HL-60 (cell line): Measurements from ENCODE around the gene DOC2B.
"Not testable (repeated sequence)": the region's sequence is repeated elsewhere in the genome, so short reads cannot be mapped to it uniquely, and the experiment has no call there.

Experiments used
- DNase-seq, 2 experiments: peaks; one replicate each; pipeline ENCODE4 v3.0.0-alpha.2; 2010 to 2020; ENCODE audit warnings: low read depth in 1 of 2, low spot score in 1 of 2
- H3K27ac ChIP-seq: fragments of 250-450 bp; sonication (Bioruptor Pico); replicated peaks from 2 replicates; pipeline ENCODE4 v1.5.1; 2020; ENCODE audit warnings: mild to moderate bottlenecking, moderate library complexity
- H3K27me3 ChIP-seq: fragments of 250-450 bp; sonication (Bioruptor Pico); 2 replicates; pipeline ENCODE4 v1.5.1; 2021; ENCODE audit warnings: mild to moderate bottlenecking, moderate library complexity; ENCODE audit not compliant: insufficient read depth, poor library complexity, severe bottlenecking
- H3K4me3 ChIP-seq: replicated peaks from 2 replicates; pipeline ENCODE4 v1.5.1; 2011; ENCODE audit warnings: mild to moderate bottlenecking, control low read depth, low read length; ENCODE audit not compliant: insufficient read depth
- GABPA ChIP-seq: IDR thresholded peaks from 2 replicates; pipeline ENCODE4 v1.6.1; 2012; ENCODE audit warnings: low read depth
- POLR2AphosphoS5 ChIP-seq: IDR thresholded peaks from 2 replicates; pipeline ENCODE4 v1.6.1; 2012; ENCODE audit warnings: low read depth
- SPI1 ChIP-seq: IDR thresholded peaks from 2 replicates; pipeline ENCODE4 v1.6.1; 2012; ENCODE audit warnings: low read depth, mild to moderate bottlenecking, borderline replicate concordance
- TF ChIP-seq, protein P1 (sequence below): IDR thresholded peaks from one replicate; pipeline ENCODE4 v1.5.1; 2011; ENCODE audit warnings: low read length, control low read depth, inconsistent platforms; ENCODE audit not compliant: insufficient read depth
- TF ChIP-seq, protein P2 (sequence below): IDR thresholded peaks from 2 replicates; pipeline ENCODE4 v1.6.1; 2012; ENCODE audit warnings: low read depth; ENCODE audit not compliant: insufficient replicate concordance

The DOC2B gene

DNA sequence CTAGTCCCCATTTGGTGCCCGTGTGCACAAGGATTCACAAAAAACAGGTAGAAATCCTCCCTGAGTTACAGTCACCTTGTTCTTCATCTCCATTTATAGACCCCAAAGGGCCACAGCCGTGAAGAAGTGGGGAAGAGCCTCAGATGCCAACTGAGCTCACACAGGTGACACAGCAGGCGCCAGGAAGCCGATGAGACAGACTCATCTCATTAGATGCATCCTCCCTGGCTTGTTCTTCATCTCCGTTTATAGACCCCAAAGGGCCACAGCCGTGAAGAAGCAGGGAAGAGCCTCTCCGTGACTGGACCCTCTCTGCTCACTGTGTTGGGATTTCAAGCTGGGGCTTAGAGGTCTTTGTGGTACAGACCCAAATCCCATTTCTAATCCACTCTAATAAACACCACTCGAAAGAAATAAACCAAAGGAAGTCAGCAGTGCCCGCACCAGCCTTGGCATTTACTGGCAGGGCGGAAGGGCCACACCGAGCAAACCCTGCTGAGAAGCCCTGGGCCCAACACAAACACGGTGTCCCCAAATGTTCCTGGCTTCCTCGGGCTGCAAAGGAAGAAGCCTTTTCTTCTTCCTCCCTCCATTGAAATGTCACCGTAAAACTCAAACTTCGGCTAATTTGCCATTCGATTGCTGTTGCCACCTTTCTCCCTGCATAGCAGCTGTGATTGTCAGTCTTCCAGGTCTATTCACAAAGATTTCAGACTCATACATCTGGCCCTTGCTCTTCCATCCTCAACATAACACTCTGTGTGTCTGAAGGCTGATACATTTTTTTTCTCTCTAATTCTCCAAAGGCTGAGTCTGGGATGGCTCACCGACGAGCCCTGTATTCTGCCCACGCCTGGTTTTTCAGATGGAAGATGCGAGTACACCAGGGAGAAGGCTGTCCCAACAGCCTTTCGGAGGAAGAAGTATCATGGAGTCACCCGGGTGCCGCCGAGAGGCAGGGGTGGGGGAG is 44.9 kb upstream of the DOC2B start:
- no peak for DNase-seq
- no peak overlapping the region for H3K4me3 ChIP-seq
- TF ChIP-seq, protein P1, sequence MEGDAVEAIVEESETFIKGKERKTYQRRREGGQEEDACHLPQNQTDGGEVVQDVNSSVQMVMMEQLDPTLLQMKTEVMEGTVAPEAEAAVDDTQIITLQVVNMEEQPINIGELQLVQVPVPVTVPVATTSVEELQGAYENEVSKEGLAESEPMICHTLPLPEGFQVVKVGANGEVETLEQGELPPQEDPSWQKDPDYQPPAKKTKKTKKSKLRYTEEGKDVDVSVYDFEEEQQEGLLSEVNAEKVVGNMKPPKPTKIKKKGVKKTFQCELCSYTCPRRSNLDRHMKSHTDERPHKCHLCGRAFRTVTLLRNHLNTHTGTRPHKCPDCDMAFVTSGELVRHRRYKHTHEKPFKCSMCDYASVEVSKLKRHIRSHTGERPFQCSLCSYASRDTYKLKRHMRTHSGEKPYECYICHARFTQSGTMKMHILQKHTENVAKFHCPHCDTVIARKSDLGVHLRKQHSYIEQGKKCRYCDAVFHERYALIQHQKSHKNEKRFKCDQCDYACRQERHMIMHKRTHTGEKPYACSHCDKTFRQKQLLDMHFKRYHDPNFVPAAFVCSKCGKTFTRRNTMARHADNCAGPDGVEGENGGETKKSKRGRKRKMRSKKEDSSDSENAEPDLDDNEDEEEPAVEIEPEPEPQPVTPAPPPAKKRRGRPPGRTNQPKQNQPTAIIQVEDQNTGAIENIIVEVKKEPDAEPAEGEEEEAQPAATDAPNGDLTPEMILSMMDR: no peak
- TF ChIP-seq, protein P2, sequence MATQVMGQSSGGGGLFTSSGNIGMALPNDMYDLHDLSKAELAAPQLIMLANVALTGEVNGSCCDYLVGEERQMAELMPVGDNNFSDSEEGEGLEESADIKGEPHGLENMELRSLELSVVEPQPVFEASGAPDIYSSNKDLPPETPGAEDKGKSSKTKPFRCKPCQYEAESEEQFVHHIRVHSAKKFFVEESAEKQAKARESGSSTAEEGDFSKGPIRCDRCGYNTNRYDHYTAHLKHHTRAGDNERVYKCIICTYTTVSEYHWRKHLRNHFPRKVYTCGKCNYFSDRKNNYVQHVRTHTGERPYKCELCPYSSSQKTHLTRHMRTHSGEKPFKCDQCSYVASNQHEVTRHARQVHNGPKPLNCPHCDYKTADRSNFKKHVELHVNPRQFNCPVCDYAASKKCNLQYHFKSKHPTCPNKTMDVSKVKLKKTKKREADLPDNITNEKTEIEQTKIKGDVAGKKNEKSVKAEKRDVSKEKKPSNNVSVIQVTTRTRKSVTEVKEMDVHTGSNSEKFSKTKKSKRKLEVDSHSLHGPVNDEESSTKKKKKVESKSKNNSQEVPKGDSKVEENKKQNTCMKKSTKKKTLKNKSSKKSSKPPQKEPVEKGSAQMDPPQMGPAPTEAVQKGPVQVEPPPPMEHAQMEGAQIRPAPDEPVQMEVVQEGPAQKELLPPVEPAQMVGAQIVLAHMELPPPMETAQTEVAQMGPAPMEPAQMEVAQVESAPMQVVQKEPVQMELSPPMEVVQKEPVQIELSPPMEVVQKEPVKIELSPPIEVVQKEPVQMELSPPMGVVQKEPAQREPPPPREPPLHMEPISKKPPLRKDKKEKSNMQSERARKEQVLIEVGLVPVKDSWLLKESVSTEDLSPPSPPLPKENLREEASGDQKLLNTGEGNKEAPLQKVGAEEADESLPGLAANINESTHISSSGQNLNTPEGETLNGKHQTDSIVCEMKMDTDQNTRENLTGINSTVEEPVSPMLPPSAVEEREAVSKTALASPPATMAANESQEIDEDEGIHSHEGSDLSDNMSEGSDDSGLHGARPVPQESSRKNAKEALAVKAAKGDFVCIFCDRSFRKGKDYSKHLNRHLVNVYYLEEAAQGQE: no peak
- no peak for TF ChIP-seq POLR2AphosphoS5
- TF ChIP-seq GABPA: no peak
- no peak overlapping the region for H3K27ac ChIP-seq
- no peaks in the 10 kb centered on the region for H3K27me3 ChIP-seq

DNA sequence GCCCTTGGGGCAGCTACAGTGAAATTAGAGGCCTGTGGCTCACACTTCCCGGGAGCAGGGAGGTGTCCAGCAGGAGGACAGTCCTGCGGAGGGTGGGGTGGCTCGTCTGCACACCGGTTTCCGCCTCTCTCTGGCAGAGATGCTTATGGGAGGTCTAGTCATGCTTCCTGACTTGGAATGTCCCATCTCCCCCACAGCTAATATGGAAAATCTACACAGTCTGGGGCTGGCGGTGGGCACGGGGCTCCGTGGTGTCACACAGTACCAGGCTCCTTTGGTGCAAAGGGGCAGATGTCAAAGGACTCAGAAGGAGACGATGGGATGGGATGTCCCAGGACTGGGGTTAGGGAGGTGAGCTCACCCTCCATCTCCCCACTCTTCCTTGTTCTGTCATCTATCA is 44.1 kb upstream of the DOC2B start:
- H3K4me3 ChIP-seq: no peak overlapping the region
- H3K27me3 ChIP-seq: no peaks in the 10 kb centered on the region
- H3K27ac ChIP-seq: no peak overlapping the region
- TF ChIP-seq, protein P2: no peak
- TF ChIP-seq SPI1 (no peak), POLR2AphosphoS5 (no peak)
- DNase-seq: no peak

DNA sequence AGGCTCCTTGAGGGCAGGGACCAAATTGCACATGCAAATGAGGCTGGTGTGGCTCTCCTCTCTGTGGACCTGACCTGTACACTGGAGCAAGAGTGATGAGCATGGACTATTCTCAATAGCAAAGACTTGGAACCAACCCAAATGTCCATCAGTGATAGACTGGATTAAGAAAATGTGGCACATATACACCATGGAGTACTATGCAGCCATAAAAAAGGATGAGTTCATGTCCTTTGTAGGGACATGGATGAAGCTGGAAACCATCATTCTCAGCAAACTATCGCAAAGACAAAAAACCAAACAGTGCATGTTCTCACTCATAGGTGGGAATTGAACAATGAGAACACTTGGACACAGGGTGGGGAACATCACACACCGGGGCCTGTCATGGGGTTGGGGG is 43.1 kb upstream of the DOC2B start:
- H3K27me3 ChIP-seq, H3K27ac ChIP-seq, H3K4me3 ChIP-seq, DNase-seq: not testable (repeated sequence)

DNA sequence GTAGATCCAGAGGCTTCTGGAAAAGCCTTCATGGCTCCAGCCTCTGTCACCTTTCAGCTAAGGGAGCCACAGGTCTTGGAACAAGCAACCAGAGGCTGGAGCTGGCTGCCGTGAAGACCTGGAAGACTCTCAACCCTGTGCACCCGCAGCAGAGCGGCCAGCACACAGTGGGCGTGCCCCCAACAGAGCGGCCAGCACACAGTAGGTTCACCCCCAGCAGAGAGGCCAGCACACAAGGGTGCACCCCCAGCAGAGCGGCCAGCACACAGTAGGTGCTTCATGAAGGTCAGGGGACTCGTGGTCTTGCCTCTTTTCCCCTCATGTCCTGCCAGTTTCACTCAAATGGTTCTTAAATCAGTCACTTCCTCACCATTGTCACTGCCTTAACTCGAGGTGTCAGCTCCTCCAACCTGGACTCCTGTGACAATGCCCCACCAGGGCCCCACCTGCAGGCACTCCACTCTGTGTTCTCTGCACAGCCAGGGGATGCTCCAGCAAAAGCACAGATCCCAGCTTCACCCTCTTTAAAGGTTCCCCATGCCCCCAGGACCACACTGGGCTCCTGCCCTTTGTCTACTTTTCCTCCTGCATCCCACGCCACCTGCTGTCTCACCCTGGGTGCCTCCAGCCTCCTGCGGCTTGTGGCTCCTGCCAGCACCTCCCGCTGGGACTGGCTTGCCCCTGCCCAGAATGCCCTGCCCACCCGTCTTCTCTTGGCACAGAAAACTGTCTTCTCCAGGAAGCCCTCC is 42.4 kb upstream of the DOC2B start:
- TF ChIP-seq, protein P1: no peak
- TF ChIP-seq POLR2AphosphoS5: no peak
- TF ChIP-seq, protein P2: no peak
- TF ChIP-seq SPI1: no peak
- TF ChIP-seq GABPA: no peak
- H3K4me3 ChIP-seq: no peak overlapping the region
- no peak for DNase-seq

More for the DNA sequence above, 42.4 kb upstream of the DOC2B start:
- Histone ChIP-seq H3K27ac (no peak overlapping the region), H3K27me3 (no peaks in the 10 kb centered on the region)
